SU-DHL-6 (cell line): ENCODE results near the gene SFN.
A peak's percentile ranks its signal among the peaks of the same experiment; 100 is the strongest.

Experiments
- H2AFZ ChIP-seq: fragments of 200-600 bp; sonication (generic); 2 replicates; pipeline ENCODE4 v1.6.1; 2014; ENCODE audit warnings: low read depth, mild to moderate bottlenecking, moderate library complexity, mixed read lengths, antibody characterized with exemption, low read length; ENCODE audit not compliant: severe bottlenecking
- H3F3A ChIP-seq: fragments of 200-600 bp; shearing (Covaris generic); 2 replicates; pipeline ENCODE4 v1.6.0; 2016; ENCODE audit warnings: antibody characterized with exemption, mild to moderate bottlenecking; ENCODE audit not compliant: insufficient read depth
- H3K27ac ChIP-seq: fragments of 200-600 bp; sonication (generic); 2 replicates; pipeline ENCODE4 v1.5.1; 2016; ENCODE audit warnings: low read depth, mild to moderate bottlenecking, low read length, moderate library complexity, mixed read lengths
- H3K27me3 ChIP-seq: fragments of 200-600 bp; sonication (generic), shearing (Covaris generic); 2 replicates; pipeline ENCODE4 v1.6.0; 2014; ENCODE audit warnings: mild to moderate bottlenecking, low read length
- H3K36me3 ChIP-seq: fragments of 200-600 bp; sonication (generic); 2 replicates; pipeline ENCODE4 v1.6.1; 2014; ENCODE audit warnings: mild to moderate bottlenecking, low read length, mixed read lengths
- H3K4me2 ChIP-seq: fragments of 300-600, 200-600 bp; shearing (Covaris generic), sonication (generic); 2 replicates; pipeline ENCODE4 v1.6.0; 2014; ENCODE audit warnings: low read length, low read depth, mild to moderate bottlenecking; ENCODE audit not compliant: poor library complexity, severe bottlenecking
- H3K4me3 ChIP-seq: fragments of 200-600 bp; sonication (generic); 2 replicates; pipeline ENCODE4 v1.5.1; 2014; ENCODE audit warnings: antibody characterized with exemption, low read length, mild to moderate bottlenecking, mixed read lengths; ENCODE audit not compliant: insufficient read depth, poor library complexity, severe bottlenecking
- H3K79me2 ChIP-seq: fragments of 200-600 bp; sonication (generic); 2 replicates; pipeline ENCODE4 v1.6.1; 2014; ENCODE audit warnings: mild to moderate bottlenecking, low read length, moderate library complexity; ENCODE audit not compliant: insufficient read depth
- H3K9ac ChIP-seq: fragments of 200-600 bp; sonication (generic); 2 replicates; pipeline ENCODE4 v1.7.0; 2014; ENCODE audit warnings: mild to moderate bottlenecking, low read length
- H3K9me2 ChIP-seq: fragments of 200-600 bp; sonication (generic); replicated peaks from 2 replicates; pipeline ENCODE4 v1.6.1; 2014; ENCODE audit warnings: low read length; ENCODE audit not compliant: insufficient read depth
- H3K9me3 ChIP-seq: fragments of 200-600 bp; sonication (generic); 2 replicates; pipeline ENCODE4 v1.6.1; 2014; ENCODE audit warnings: low read length, mixed read lengths; ENCODE audit not compliant: insufficient read depth
- H4K20me1 ChIP-seq: fragments of 200-600 bp; sonication (generic); 2 replicates; pipeline ENCODE4 v1.6.1; 2014; ENCODE audit warnings: low read depth, mild to moderate bottlenecking, antibody characterized with exemption, low read length, moderate library complexity, mixed read lengths
- EZH2phosphoT487 ChIP-seq: fragments of 200-600 bp; sonication (generic), shearing (Covaris generic); conservative IDR thresholded peaks from 2 replicates; pipeline ENCODE4 v1.6.1; 2018; ENCODE audit warnings: mild to moderate bottlenecking, antibody characterized with exemption, low read length, moderate library complexity, mixed read lengths
- TF ChIP-seq, protein P1 (sequence below): fragments of 200-600 bp; sonication (generic); IDR thresholded peaks from one replicate; pipeline ENCODE4 v1.5.1; 2017; ENCODE audit warnings: antibody characterized with exemption, mild to moderate bottlenecking, low read length, moderate library complexity; ENCODE audit not compliant: insufficient read depth, poor library complexity, severe bottlenecking

SFN gene

DNA sequence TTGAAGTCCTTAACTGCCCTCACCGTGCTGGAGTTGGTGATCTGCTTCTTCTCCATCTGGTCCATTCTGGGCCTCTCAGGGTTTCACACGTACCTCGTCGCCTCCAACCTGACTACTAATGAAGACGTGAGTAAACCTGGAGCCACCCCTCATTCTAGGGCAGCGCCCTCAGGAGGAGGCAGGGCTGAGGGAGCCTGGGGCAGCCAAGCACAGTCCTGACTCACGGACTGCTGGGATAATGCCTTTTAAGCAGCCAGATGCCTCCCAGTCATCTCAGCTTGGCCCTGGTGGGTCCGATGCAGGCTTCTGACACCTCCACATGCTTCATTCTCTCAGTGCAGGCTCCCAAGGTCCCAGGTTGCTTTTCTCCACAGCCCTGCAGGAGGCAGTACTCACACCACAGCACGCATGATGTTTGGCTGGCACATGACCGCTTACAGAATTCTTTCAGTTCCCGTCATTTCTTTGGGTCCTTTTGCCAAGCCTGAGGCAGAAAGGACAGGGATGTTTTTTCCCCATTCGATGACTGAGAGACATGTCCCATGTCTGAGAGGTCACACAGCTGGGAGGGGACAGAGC lies 11.8 kb upstream of the SFN start:
- Histone ChIP-seq H3K27me3 (no peaks in the 10 kb centered on the region), H4K20me1 (no peaks in the 10 kb centered on the region), H3K9me3 (no peaks in the 10 kb centered on the region), H3F3A (no peaks in the 10 kb centered on the region), H3K9ac (no peak overlapping the region), H3K4me3 (no peak overlapping the region), H3K27ac (no peak overlapping the region), H2AFZ (no peak overlapping the region), H3K79me2 (no peaks in the 10 kb centered on the region), H3K4me2 (no peak overlapping the region), H3K9me2 (no peaks in the 10 kb centered on the region), H3K36me3 (no peaks in the 10 kb centered on the region)
- no peak for TF ChIP-seq EZH2phosphoT487
- TF ChIP-seq, protein P1, sequence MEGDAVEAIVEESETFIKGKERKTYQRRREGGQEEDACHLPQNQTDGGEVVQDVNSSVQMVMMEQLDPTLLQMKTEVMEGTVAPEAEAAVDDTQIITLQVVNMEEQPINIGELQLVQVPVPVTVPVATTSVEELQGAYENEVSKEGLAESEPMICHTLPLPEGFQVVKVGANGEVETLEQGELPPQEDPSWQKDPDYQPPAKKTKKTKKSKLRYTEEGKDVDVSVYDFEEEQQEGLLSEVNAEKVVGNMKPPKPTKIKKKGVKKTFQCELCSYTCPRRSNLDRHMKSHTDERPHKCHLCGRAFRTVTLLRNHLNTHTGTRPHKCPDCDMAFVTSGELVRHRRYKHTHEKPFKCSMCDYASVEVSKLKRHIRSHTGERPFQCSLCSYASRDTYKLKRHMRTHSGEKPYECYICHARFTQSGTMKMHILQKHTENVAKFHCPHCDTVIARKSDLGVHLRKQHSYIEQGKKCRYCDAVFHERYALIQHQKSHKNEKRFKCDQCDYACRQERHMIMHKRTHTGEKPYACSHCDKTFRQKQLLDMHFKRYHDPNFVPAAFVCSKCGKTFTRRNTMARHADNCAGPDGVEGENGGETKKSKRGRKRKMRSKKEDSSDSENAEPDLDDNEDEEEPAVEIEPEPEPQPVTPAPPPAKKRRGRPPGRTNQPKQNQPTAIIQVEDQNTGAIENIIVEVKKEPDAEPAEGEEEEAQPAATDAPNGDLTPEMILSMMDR: no peak

DNA sequence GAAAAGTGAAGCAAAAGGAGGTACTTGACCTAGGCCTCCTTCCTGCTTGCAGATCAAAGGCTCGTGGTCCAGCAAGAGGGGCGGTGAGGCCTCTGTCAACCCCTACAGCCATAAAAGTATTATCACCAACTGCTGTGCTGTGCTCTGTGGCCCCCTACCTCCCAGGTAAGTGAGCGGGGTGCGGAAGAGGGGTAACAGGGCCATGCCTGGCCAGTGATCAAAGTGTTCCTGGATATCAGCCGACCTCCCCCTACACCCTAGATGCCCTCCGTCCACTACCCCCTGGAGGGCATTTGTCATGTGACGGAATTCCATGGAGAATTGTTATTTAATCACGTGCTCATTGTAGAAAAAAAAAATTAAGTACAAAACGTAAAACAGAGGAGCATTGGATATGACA lies 10.2 kb upstream of the SFN start:
- H4K20me1 ChIP-seq: no peaks in the 10 kb centered on the region
- H3K27ac ChIP-seq: no peak overlapping the region
- H2AFZ ChIP-seq: no peak overlapping the region
- H3K79me2 ChIP-seq: no peaks in the 10 kb centered on the region
- no peaks in the 10 kb centered on the region for H3F3A ChIP-seq
- no peak overlapping the region for H3K4me3 ChIP-seq
- H3K9ac ChIP-seq: no peak overlapping the region
- no peaks in the 10 kb centered on the region for H3K27me3 ChIP-seq
- H3K4me2 ChIP-seq: no peak overlapping the region
- TF ChIP-seq EZH2phosphoT487: no peak
- TF ChIP-seq, protein P1: no peak
- H3K36me3 ChIP-seq: no peaks in the 10 kb centered on the region
- H3K9me3 ChIP-seq: no peaks in the 10 kb centered on the region
- no peaks in the 10 kb centered on the region for H3K9me2 ChIP-seq

- TF ChIP-seq, protein P1: peak; percentile 62
- TF ChIP-seq EZH2phosphoT487: no peak
- no peaks in the 10 kb centered on the region for H3K27me3 ChIP-seq
- no peak overlapping the region for H2AFZ ChIP-seq
- no peaks in the 10 kb centered on the region for H3F3A ChIP-seq
- no peak overlapping the region for H3K9ac ChIP-seq
- no peaks in the 10 kb centered on the region for H3K79me2 ChIP-seq
- H3K9me2 ChIP-seq: no peaks in the 10 kb centered on the region
- no peaks in the 10 kb centered on the region for H4K20me1 ChIP-seq
- H3K36me3 ChIP-seq: no peaks in the 10 kb centered on the region
- H3K4me3 ChIP-seq: no peak overlapping the region
- no peak overlapping the region for H3K27ac ChIP-seq
- H3K4me2 ChIP-seq: no peak overlapping the region
- H3K9me3 ChIP-seq: no peaks in the 10 kb centered on the region
Observed at GRCh38 chr1:26853156-26853555, 9.8 kb upstream of the SFN start.
